ENCODE data around the gene TRUB1.

The TRUB1 gene

GRCh38 chr10:114967071-114967470 is 29.1 kb downstream of the TRUB1 start:
- no peak overlapping the region for H3K4me3 ChIP-seq (ENCODE audit: low read depth, low read length)
- TF ChIP-seq MYC (IDR thresholded peaks at IDR 0.05; ENCODE audit: low read depth, low read length) = no peak
- TF ChIP-seq, protein P1, sequence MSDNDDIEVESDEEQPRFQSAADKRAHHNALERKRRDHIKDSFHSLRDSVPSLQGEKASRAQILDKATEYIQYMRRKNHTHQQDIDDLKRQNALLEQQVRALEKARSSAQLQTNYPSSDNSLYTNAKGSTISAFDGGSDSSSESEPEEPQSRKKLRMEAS (IDR thresholded peaks at IDR 0.05; ENCODE audit: low read depth, low read length) = no peak
- TF ChIP-seq, protein P2, sequence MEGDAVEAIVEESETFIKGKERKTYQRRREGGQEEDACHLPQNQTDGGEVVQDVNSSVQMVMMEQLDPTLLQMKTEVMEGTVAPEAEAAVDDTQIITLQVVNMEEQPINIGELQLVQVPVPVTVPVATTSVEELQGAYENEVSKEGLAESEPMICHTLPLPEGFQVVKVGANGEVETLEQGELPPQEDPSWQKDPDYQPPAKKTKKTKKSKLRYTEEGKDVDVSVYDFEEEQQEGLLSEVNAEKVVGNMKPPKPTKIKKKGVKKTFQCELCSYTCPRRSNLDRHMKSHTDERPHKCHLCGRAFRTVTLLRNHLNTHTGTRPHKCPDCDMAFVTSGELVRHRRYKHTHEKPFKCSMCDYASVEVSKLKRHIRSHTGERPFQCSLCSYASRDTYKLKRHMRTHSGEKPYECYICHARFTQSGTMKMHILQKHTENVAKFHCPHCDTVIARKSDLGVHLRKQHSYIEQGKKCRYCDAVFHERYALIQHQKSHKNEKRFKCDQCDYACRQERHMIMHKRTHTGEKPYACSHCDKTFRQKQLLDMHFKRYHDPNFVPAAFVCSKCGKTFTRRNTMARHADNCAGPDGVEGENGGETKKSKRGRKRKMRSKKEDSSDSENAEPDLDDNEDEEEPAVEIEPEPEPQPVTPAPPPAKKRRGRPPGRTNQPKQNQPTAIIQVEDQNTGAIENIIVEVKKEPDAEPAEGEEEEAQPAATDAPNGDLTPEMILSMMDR (IDR thresholded peaks at IDR 0.05; ENCODE audit: low read depth, low read length) = no peak
- no peak for TF ChIP-seq POLR2A (IDR thresholded peaks at IDR 0.05; ENCODE audit: extremely low read depth, insufficient read length)
- no peak for DNase-seq (ENCODE audit: low read depth)

DNA sequence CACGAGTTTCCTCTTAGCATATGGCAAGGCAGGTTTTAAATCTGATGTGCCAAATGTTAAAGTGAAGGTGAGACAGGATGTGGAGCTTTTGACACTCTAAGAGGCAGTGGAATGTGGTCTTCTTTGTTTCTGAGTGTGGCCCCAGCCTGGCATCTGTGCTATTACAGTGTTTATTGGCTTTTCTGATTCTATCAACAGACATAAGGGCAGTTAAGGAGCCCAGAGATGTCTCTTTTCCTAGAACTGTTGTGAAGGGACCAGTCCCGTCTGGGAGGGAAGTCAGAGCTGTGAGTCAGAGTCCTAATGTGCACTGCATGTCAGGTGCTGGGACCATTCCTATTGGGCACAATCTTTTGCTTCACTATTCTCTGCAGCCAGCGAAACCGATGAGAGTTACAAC is 32.5 kb downstream of the TRUB1 start:
- TF ChIP-seq POLR2A (IDR thresholded peaks at IDR 0.05; ENCODE audit: extremely low read depth, insufficient read length) (no peak), MYC (IDR thresholded peaks at IDR 0.05; ENCODE audit: low read depth, low read length) (no peak)
- TF ChIP-seq, protein P2 (IDR thresholded peaks at IDR 0.05; ENCODE audit: low read depth, low read length) = no peak
- TF ChIP-seq, protein P1 (IDR thresholded peaks at IDR 0.05; ENCODE audit: low read depth, low read length) = no peak
- no peak overlapping the region for H3K4me3 ChIP-seq (ENCODE audit: low read depth, low read length)
- no peak for DNase-seq (ENCODE audit: low read depth)

- no peak overlapping the region for H3K4me3 ChIP-seq (ENCODE audit: low read depth, low read length)
- no peak for DNase-seq (ENCODE audit: low read depth)
- no peak for TF ChIP-seq POLR2A (IDR thresholded peaks at IDR 0.05; ENCODE audit: extremely low read depth, insufficient read length)
- TF ChIP-seq, protein P2 (IDR thresholded peaks at IDR 0.05; ENCODE audit: low read depth, low read length) = no peak
- no peak for TF ChIP-seq MYC (IDR thresholded peaks at IDR 0.05; ENCODE audit: low read depth, low read length)
- TF ChIP-seq, protein P1 (IDR thresholded peaks at IDR 0.05; ENCODE audit: low read depth, low read length) = no peak
Observed at GRCh38 chr10:114973306-114973705, 35.3 kb downstream of the TRUB1 start.

- TF ChIP-seq, protein P1 (IDR thresholded peaks at IDR 0.05; ENCODE audit: low read depth, low read length) = no peak
- TF ChIP-seq POLR2A (IDR thresholded peaks at IDR 0.05; ENCODE audit: extremely low read depth, insufficient read length) (no peak), MYC (IDR thresholded peaks at IDR 0.05; ENCODE audit: low read depth, low read length) (no peak)
- TF ChIP-seq, protein P2 (IDR thresholded peaks at IDR 0.05; ENCODE audit: low read depth, low read length) = no peak
- H3K4me3 ChIP-seq (ENCODE audit: low read depth, low read length) = no peak overlapping the region
- no peak for DNase-seq (ENCODE audit: low read depth)
Observed at GRCh38 chr10:114973997-114974396, 36.0 kb downstream of the TRUB1 start.

- TF ChIP-seq, protein P1 (IDR thresholded peaks at IDR 0.05; ENCODE audit: low read depth, low read length) = no peak
- TF ChIP-seq, protein P2 (IDR thresholded peaks at IDR 0.05; ENCODE audit: low read depth, low read length) = no peak
- TF ChIP-seq POLR2A (IDR thresholded peaks at IDR 0.05; ENCODE audit: extremely low read depth, insufficient read length) (no peak), MYC (IDR thresholded peaks at IDR 0.05; ENCODE audit: low read depth, low read length) (no peak)
- H3K4me3 ChIP-seq (ENCODE audit: low read depth, low read length) = no peak overlapping the region
- DNase-seq (ENCODE audit: low read depth) = no peak
Observed at GRCh38 chr10:114974625-114975024, 36.6 kb downstream of the TRUB1 start.

Data from NB4 (cell line).